Measurements from ENCODE around the gene SDR42E2.
"Not testable (repeated sequence)": the region's sequence is repeated elsewhere in the genome, so short reads cannot be mapped to it uniquely, and the experiment has no call there.

SDR42E2 gene

GRCh38 chr16:22192261-22193062 is 30.2 kb downstream of the SDR42E2 start:
- peak; percentile 68 for DNase-seq

DNA sequence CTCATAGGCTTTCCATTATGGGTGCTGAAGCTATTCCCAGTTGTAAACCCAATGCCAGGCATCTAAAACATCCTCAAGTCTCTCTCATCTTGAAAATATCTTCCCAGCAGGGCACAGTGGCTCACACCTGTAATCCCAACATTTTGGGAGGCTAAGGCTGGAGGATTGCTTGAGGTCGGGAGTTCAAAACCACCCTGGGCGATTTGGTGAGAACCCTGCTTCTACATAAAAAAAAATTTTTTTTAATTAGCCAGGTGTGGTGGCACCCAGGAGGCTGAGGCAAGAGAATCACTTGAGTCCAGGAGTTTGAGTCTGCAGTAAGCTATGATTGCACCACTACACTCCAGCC is 30.7 kb downstream of the SDR42E2 start:
- DNase-seq, result no peak

DNA sequence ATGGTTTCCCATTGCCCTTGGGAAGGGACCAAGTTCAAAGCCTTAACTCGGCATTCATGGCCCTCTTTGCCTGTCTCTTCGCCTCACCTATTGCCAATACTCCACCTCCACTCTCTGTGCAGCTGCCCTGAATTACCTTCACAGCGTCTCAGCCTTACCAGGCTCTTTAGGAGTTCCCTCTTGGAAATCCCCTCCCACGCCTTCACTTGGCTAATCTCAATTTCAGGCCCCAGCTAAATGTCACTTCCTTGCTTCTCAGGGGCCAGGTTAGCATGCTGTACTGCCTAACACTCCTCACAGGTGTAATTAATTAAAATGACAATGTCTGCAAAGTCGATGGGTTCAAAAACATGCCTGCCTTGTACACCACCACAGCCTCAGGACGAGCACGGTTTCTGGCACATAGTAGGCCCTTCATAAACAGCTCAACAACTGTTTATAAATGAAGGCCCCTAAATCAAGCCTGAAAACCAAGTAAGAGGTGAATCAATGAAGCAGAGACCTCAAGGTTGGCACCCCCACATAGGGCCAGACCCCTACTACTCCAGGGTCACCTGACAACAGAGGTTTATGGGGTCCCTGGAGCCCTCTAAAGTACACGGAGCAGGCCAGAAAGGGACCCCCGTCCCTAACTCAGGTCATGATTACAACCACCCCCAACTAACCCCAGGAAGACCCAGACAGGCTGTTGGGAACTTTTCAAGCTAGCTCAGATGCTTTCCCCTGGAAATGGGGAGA is 32.6 kb downstream of the SDR42E2 start:
- DNase-seq, result no peak

GRCh38 chr16:22195445-22195694 is 33.1 kb downstream of the SDR42E2 start:
- DNase-seq, result no peak

DNA sequence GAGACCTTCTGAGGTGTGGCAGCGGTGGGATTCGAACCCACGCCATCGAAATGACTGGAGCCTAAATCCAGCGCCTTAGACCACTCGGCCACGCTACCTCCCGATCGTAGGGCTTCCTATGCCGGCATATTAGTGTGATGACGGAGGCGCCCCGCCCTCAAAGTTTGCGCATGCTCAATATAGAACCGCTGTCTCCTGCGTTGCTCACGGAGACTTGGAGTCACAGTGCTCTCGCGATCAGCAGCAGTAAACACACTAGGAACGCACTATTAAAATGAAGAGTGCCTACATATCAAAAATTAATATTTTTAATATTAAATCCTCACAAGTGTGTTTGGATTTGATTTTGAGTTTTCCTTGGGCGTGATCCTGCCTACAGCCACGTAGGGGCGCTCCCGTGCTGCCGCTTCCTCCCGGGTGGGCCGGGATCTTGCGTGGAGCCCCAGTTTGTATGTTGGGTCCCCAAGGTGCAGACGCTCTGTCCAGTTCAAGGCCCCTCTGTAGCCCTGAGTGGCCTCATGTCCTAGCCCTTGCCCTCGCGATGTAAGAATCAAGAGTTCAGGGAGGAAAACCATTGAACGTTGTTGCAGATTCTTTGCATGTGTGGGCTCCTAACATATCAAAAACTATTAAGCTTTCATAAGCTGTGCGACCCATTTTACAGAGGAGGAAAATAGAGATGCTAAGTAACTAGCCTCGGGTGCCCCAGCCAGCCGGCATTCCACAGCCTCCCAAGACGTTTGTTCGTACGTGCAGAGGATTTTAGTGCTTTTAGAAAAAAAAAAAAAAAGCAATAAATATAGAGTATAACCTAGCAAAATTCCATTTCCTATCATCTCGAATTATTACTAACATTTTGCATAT is 33.6 kb downstream of the SDR42E2 start:
- peak; percentile 89 for DNase-seq

DNA sequence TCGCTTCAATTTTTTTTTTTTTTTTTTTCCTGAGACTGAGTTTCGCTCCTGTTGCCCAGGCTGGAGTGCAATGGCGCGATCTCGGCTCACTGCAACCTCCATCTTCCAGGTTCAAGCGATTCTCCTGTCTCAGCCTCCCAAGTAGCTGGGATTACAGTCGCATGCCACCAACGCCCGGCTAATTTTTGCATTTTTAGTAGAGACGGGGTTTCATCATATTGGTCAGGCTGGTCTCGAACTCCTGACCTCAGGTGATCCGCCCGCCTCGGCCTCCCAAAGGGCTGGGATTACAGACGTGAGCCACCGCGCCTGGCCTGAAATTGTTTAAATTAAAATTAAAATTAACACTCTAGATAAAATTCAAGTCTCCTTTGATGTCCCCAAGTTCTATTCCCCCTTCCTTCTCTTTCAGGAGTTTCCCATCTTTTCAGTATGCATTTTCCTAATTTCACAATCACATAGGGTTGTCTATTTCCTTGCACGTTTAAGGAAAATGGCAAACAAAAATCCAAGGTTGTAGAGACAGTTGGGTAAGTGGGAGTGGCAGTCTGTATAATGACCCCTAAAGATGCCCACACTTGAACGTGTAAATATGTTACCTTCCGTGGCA is 34.4 kb downstream of the SDR42E2 start:
- not testable (repeated sequence) for DNase-seq

DNA sequence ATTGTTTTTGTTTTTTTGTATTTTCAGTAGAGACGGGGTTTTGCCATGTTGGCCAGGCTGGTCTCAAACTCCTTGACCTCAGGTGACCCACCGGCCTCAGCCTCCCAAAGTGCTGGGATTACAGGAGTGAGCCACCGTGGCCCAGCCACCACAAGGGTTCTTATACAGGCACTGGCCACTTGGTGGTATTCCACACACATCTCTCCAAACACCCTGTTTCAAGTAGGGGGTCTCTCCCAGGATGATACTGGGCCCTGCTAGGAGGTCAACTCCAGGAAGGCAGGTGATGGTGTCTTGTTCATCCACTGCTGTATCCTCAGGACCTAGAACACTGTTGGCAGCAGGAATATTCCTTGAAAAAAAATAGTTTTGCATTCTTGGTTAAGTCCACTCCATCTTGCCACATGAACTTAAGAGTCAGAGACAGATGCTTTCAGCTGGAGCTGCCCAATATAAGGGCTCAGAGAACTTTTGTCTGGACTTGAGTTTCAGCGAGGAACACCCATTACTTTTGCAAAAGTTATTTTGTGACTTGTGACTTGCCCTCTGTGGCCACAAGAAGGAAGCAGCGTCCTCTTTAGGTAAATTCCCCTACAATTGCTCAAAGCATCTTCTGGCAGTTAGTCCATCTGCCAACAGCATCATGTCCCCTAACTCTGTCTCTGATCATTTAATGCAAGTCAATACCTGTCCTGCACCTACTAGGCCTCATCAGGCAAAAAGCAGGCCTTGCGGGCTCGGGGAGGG is 36.4 kb downstream of the SDR42E2 start:
- no peak for DNase-seq

DNA sequence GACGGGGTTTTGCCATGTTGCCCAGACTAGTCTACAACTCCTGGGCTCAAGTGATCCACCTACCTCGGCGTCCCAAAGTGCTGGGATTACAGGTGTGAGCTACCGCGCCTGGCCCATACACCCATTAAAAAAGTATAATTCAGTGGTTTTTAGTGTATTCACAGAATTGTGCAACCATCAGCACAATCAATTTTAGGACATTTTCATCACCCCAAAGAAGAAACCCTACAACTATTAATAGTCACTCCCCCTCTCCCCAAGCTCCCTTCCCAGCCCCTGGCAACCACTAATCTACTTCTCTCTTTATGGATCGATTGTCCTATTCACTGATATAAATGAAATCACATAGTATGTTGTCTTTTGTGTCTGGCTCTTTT is 39.9 kb downstream of the SDR42E2 start:
- no peak for DNase-seq

DNA sequence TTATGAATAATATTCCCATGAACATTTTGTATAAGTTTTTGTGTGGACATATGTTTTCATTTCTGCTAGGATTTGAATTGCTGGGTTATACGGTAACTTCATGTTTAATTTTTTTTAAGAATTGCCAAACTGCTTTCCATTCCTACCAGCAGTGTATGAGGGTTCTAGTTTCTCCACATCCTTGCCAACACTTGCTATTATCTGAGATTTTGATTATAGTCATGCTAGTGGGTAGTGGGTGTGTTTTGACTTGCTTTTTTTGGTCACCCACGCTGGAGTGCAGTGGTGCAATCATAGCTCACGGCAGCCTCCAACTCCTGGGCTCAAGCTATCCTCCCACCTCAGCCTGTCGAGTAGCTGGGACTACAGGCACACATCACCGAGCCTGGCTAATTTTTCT is 40.8 kb downstream of the SDR42E2 start:
- DNase-seq, result no peak

DNA sequence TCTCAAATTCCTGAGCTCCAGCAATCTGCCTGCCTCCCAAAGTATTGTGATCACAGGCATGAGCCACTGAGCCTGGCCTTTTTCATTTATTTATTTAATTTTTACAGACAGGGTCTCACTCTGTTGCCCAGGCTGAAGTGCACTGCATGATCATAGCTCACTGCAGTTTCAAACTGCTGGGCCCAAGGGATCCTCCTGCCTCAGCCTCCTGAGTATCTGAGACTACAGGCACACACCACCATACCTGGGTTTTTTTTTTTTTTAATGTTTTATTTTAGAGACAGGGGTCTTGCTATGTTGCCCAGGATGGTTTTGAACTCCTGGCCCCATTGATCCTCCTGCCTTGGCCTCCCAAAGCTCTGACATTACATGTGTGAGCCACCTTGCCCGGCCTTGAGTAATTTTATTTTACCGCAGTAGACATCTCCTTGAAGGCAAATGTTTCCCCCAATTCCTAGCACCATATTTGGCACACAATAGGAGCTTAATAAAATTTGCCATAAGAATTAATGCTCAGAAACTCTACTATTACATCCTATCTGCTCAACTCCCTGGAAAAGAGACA is 41.9 kb downstream of the SDR42E2 start:
- no peak for DNase-seq

DNA sequence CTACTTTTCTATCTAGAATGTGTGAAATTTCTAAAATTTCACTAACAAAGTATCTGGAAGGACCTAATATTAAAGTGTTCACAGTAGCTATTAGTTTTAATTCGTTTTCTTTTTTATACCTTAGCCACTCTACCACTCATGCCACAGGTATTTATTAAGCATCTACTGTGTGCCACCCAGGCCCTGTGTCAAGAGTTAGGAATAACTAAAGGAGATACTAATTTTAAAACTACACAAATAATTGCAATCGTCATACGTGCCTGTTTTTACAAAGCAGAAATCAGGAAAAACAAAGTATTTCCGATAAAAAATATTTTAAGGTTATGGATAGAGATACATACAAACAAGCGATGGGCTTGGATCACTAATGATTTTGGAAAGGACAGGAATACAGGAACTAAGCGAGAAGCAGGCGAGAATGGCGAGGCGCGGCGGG is 43.3 kb downstream of the SDR42E2 start:
- DNase-seq, result no peak

- DNase-seq, result peak; percentile 86
These were observed 43.9 kb downstream of the SDR42E2 start, which contains the start of gene EEF2K for GRCh38 chr16:22206013-22206841. Gene EEF2K, plus strand, starts transcription at chr16:22206278. Its CDS starts 19,452 bp downstream, at chr16:22225730.

- peak; percentile 78 for DNase-seq
These were observed 44.8 kb downstream of the SDR42E2 start for GRCh38 chr16:22206842-22207714.

DNA sequence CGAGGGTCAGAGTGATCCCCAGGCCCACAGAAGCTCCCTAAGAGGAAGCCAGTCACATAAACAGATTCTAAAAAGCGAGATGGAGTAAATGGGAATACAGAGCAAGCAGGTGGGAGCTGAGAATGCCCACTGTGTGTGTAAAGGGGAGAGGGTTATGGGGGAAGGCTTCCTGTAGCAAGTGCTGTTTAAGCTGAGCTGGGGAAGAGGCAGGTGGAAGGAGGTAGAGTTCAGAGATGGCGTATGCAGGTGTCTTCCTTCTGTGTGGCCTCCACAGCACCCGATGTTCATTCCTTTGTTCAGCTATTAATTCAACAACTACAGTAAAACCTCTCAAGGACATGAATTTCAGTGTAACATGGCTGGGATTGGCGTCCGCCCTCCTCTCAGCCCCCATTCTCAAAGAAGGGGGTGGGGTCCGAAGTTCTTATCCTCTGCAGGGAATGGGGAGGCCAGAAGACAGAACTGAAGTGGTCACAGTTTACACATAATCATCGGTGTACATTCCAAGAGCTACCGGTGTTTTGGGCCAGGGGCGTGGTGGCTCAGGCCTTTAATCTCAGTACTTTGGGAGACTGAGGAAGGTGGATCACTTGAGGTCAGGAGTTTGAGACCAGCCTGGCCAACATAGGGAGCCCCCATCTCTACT is 45.5 kb downstream of the SDR42E2 start:
- no peak for DNase-seq

- DNase-seq, result no peak
These were observed 48.0 kb downstream of the SDR42E2 start for GRCh38 chr16:22210285-22210684.

DNA sequence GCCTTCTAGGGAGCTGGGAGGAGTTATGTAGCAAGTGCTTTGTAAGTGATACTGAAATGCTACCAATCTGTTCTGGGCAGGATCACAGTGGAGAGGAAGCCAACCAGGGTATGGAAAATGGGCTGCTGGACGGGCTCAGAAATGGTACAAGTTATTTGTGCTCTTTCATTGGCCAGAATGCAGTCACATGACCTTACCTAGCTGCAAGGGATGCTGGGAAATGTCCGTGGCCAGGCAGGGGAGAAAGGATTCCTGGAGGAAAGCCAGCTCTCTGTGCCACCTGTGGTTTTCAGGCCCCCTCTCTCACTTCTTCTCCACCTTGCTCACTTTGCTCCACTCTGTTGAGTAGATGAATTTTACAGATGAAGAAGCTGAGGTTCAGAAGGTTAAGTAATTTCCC is 48.5 kb downstream of the SDR42E2 start:
- DNase-seq, result no peak

DNA sequence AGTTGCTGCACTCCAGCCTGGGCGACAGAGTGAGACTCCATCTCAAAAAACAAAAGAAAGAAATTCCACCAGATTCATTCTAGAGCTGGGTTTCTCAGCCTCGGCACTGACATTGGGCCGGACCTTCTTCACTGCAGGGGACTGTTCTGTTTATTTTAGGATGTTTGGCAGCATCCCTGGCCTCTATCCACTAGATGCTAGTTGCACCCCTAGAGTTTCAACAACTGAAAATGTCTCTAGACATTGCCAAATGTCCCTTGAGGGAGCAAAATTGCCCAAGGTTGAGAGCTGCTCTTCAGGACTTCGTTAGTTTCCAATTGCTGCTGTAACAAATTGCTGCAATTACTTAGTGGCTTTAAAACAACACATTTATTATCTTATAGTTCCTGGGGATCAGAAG is 50.9 kb downstream of the SDR42E2 start:
- no peak for DNase-seq

- no peak for DNase-seq
These were observed 51.5 kb downstream of the SDR42E2 start for GRCh38 chr16:22213801-22214200.

GRCh38 chr16:22214402-22214801 is 52.1 kb downstream of the SDR42E2 start:
- no peak for DNase-seq

- no peak for DNase-seq
These were observed 52.6 kb downstream of the SDR42E2 start for GRCh38 chr16:22214889-22215288.
